Thyroid gland (tissue), 4 donors: Measurements from ENCODE around the gene PMEPA1.

ENCODE experiments used
- CTCF ChIP-seq, 6 experiments: fragments of 200-600 bp in 3 of 6; fragments of 450-650 bp in 3 of 6; sonication (generic) in 3 of 6; IDR thresholded peaks; one replicate each; pipeline ENCODE4 v1.5.1; 2016 to 2019; ENCODE audit warnings: antibody characterized with exemption in 6 of 6, mild to moderate bottlenecking in 2 of 6, inconsistent platforms in 1 of 6, moderate library complexity in 1 of 6
- POLR2A ChIP-seq, 2 donors: fragments of 450-650 bp; IDR thresholded peaks; one replicate each; pipeline ENCODE4 v1.6.1; 2017; ENCODE audit warnings: antibody characterized with exemption in 2 of 2, mild to moderate bottlenecking in 2 of 2, moderate library complexity in 1 of 2

GRCh38 chr20:57654998-57655808, 54.6 kb downstream of the PMEPA1 start:
- TF ChIP-seq CTCF (IDR thresholded peaks at IDR 0.05) (no peak), POLR2A (IDR thresholded peaks at IDR 0.05) (no peak)
